HL-60 (cell line): Measurements from ENCODE around the gene SEC14L1.

Experiments
- DNase-seq, 2 experiments: peaks; one replicate each; pipeline ENCODE4 v3.0.0-alpha.2; 2010 to 2020; ENCODE audit warnings: low read depth in 1 of 2, low spot score in 1 of 2
- H3K27ac ChIP-seq: fragments of 250-450 bp; sonication (Bioruptor Pico); replicated peaks from 2 replicates; pipeline ENCODE4 v1.5.1; 2020; ENCODE audit warnings: mild to moderate bottlenecking, moderate library complexity
- H3K27me3 ChIP-seq: fragments of 250-450 bp; sonication (Bioruptor Pico); 2 replicates; pipeline ENCODE4 v1.5.1; 2021; ENCODE audit warnings: mild to moderate bottlenecking, moderate library complexity; ENCODE audit not compliant: insufficient read depth, poor library complexity, severe bottlenecking
- H3K4me3 ChIP-seq: replicated peaks from 2 replicates; pipeline ENCODE4 v1.5.1; 2011; ENCODE audit warnings: mild to moderate bottlenecking, control low read depth, low read length; ENCODE audit not compliant: insufficient read depth
- GABPA ChIP-seq: IDR thresholded peaks from 2 replicates; pipeline ENCODE4 v1.6.1; 2012; ENCODE audit warnings: low read depth
- POLR2AphosphoS5 ChIP-seq: IDR thresholded peaks from 2 replicates; pipeline ENCODE4 v1.6.1; 2012; ENCODE audit warnings: low read depth
- SPI1 ChIP-seq: IDR thresholded peaks from 2 replicates; pipeline ENCODE4 v1.6.1; 2012; ENCODE audit warnings: low read depth, mild to moderate bottlenecking, borderline replicate concordance
- TF ChIP-seq, protein P1 (sequence below): IDR thresholded peaks from one replicate; pipeline ENCODE4 v1.5.1; 2011; ENCODE audit warnings: low read length, control low read depth, inconsistent platforms; ENCODE audit not compliant: insufficient read depth
- TF ChIP-seq, protein P2 (sequence below): IDR thresholded peaks from 2 replicates; pipeline ENCODE4 v1.6.1; 2012; ENCODE audit warnings: low read depth; ENCODE audit not compliant: insufficient replicate concordance

SEC14L1 gene

DNA sequence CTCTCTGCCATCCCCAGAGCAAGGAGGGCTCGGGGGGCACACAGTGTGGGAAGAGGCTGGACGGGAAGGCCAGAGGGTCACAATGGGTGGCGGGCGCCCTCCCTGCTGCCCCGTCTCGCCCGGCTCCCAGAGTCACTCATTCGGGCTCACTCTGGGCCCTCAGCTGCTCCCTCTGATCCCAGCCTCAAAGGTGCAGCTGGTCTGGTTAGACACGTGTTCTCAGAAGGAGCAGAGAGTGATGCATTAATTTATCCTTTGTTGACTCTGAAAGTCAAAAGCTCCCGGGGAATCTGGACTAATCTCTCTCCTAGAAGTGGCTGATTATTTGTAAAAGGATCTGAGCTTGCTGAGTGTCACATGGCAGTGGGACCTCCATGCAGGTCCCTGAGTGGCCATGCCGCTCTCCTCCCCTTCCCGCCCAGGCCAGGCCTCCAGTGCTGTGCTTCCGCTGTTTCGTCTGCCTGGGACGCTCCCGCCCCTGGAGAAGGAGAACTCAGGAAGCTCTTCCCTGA is 87.5 kb downstream of the SEC14L1 start:
- no peak for DNase-seq
- no peak overlapping the region for H3K4me3 ChIP-seq
- no peak overlapping the region for H3K27ac ChIP-seq
- H3K27me3 ChIP-seq = no peaks in the 10 kb centered on the region
- TF ChIP-seq GABPA (no peak), SPI1 (no peak), POLR2AphosphoS5 (no peak)
- TF ChIP-seq, protein P1, sequence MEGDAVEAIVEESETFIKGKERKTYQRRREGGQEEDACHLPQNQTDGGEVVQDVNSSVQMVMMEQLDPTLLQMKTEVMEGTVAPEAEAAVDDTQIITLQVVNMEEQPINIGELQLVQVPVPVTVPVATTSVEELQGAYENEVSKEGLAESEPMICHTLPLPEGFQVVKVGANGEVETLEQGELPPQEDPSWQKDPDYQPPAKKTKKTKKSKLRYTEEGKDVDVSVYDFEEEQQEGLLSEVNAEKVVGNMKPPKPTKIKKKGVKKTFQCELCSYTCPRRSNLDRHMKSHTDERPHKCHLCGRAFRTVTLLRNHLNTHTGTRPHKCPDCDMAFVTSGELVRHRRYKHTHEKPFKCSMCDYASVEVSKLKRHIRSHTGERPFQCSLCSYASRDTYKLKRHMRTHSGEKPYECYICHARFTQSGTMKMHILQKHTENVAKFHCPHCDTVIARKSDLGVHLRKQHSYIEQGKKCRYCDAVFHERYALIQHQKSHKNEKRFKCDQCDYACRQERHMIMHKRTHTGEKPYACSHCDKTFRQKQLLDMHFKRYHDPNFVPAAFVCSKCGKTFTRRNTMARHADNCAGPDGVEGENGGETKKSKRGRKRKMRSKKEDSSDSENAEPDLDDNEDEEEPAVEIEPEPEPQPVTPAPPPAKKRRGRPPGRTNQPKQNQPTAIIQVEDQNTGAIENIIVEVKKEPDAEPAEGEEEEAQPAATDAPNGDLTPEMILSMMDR = no peak
- TF ChIP-seq, protein P2, sequence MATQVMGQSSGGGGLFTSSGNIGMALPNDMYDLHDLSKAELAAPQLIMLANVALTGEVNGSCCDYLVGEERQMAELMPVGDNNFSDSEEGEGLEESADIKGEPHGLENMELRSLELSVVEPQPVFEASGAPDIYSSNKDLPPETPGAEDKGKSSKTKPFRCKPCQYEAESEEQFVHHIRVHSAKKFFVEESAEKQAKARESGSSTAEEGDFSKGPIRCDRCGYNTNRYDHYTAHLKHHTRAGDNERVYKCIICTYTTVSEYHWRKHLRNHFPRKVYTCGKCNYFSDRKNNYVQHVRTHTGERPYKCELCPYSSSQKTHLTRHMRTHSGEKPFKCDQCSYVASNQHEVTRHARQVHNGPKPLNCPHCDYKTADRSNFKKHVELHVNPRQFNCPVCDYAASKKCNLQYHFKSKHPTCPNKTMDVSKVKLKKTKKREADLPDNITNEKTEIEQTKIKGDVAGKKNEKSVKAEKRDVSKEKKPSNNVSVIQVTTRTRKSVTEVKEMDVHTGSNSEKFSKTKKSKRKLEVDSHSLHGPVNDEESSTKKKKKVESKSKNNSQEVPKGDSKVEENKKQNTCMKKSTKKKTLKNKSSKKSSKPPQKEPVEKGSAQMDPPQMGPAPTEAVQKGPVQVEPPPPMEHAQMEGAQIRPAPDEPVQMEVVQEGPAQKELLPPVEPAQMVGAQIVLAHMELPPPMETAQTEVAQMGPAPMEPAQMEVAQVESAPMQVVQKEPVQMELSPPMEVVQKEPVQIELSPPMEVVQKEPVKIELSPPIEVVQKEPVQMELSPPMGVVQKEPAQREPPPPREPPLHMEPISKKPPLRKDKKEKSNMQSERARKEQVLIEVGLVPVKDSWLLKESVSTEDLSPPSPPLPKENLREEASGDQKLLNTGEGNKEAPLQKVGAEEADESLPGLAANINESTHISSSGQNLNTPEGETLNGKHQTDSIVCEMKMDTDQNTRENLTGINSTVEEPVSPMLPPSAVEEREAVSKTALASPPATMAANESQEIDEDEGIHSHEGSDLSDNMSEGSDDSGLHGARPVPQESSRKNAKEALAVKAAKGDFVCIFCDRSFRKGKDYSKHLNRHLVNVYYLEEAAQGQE = no peak

DNA sequence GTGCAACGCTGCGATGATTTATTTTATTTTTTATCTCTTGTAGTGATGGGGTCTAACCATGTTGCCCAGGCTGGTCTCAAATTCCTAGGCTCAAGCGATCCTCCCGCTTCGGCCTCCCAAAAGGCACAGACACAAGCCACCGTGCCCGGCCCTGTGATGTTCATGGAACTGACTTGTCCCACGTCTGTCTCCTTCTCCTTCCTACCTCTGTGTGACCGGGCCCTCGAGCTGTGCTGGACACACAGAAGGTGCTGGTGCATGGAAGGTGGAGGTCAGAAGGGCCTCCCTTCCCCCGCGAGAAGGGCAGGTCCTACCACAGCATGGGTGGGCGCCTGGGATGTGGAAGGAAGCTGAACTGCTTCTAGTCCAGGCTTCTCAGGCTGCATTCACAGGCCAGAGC is 88.0 kb downstream of the SEC14L1 start:
- no peak overlapping the region for H3K27ac ChIP-seq
- no peaks in the 10 kb centered on the region for H3K27me3 ChIP-seq
- no peak for DNase-seq
- TF ChIP-seq GABPA = no peak
- no peak for TF ChIP-seq SPI1
- TF ChIP-seq, protein P2 = no peak
- no peak for TF ChIP-seq POLR2AphosphoS5
- TF ChIP-seq, protein P1 = no peak
- no peak overlapping the region for H3K4me3 ChIP-seq

DNA sequence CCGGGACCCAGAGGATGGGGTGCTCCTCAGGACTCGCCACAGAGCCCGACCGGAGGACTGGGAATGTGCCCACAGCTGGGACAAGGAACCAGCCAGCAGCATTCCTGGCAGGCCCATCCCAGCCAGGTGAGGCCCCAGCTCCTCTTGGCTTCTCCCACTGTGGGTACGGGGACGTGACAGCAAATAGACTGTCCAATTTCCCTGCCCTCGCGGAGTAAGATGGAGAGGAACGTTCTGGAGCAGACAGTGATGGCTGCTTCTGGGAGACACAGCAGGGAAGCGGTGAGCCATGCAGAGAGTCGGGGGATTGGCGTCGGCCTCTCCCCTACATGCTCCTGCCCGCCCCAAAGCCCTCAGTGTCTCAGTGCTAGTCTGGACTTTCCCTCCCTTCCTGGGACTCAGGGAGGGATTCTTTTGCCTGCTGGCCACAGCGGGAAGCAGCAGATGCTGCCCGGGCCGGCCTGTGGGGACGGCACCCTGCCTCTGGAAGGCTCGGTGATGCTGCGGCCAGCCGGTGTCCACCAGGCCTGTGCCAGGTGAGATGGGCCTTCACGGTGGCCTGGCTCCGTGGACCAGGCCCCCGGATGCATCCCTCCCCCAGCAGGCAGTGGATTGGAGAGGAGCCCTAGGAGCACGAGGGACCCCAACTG is 89.1 kb downstream of the SEC14L1 start:
- H3K4me3 ChIP-seq = no peak overlapping the region
- no peak for TF ChIP-seq SPI1
- H3K27ac ChIP-seq = no peak overlapping the region
- DNase-seq = no peak
- no peaks in the 10 kb centered on the region for H3K27me3 ChIP-seq

DNA sequence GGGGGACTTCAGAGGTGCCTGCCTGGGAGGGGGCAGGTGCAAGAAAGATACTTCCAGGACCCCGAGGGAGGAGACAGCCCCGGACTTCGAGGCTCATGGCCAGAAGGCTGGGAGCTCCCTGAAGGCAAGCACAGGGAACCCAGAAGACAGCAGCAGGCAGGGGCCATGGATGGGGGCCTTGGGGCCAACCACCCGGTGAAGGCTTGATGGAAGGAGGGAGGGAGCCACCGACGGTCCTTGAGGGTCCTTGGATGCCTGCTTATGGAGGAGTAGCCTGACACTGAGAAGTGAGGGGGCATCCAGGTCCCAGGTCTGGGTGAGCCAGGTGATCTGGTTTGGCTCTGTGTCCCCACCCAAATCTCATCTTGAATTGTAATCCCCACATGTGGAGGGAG is 89.7 kb downstream of the SEC14L1 start:
- TF ChIP-seq, protein P1 = no peak
- TF ChIP-seq SPI1 (no peak), GABPA (no peak), POLR2AphosphoS5 (no peak)
- TF ChIP-seq, protein P2 = no peak
- no peak overlapping the region for H3K4me3 ChIP-seq
- H3K27me3 ChIP-seq = no peaks in the 10 kb centered on the region
- DNase-seq = no peak
- H3K27ac ChIP-seq = no peak overlapping the region
